GM18873 (cell line): Measurements from ENCODE around the gene CYYR1.

Experiments used
- ATAC-seq: cut with Tn5 transposase; IDR thresholded peaks from one replicate; pipeline ENCODE4 v1.9.1; 2021; ENCODE audit warnings: mild to moderate bottlenecking, moderate library complexity, moderate number of reproducible peaks; ENCODE audit not compliant: unreplicated experiment, low FRiP score

CYYR1 gene

GRCh38 chr21:26555540-26556146, 17.4 kb downstream of the CYYR1 start:
- no peak for ATAC-seq

- no peak for ATAC-seq
These were observed 18.7 kb downstream of the CYYR1 start for GRCh38 chr21:26554365-26554764.

- ATAC-seq: no peak
These were observed 19.2 kb downstream of the CYYR1 start for GRCh38 chr21:26553898-26554297.

GRCh38 chr21:26550326-26550725, 22.8 kb downstream of the CYYR1 start:
- ATAC-seq: no peak

GRCh38 chr21:26546446-26547097, 26.5 kb downstream of the CYYR1 start:
- no peak for ATAC-seq

GRCh38 chr21:26544201-26544775, 28.8 kb downstream of the CYYR1 start:
- ATAC-seq: no peak

- no peak for ATAC-seq
These were observed 32.4 kb downstream of the CYYR1 start for GRCh38 chr21:26540651-26541050.

- no peak for ATAC-seq
These were observed 33.5 kb downstream of the CYYR1 start for GRCh38 chr21:26539566-26539965.

- ATAC-seq: no peak
These were observed 38.6 kb downstream of the CYYR1 start for GRCh38 chr21:26534517-26534916.

- ATAC-seq: no peak
These were observed 40.9 kb downstream of the CYYR1 start for GRCh38 chr21:26532208-26532607.

- ATAC-seq: no peak
These were observed 43.6 kb downstream of the CYYR1 start for GRCh38 chr21:26529526-26529925.

GRCh38 chr21:26528882-26529281, 44.2 kb downstream of the CYYR1 start:
- ATAC-seq: no peak

- ATAC-seq: no peak
These were observed 50.4 kb downstream of the CYYR1 start for GRCh38 chr21:26522704-26523103.

GRCh38 chr21:26519142-26519541, 53.9 kb downstream of the CYYR1 start:
- ATAC-seq: no peak

GRCh38 chr21:26515257-26515656, 57.8 kb downstream of the CYYR1 start:
- no peak for ATAC-seq

- ATAC-seq: no peak
These were observed 59.9 kb downstream of the CYYR1 start for GRCh38 chr21:26513212-26513611.

GRCh38 chr21:26512664-26513063, 60.4 kb downstream of the CYYR1 start:
- no peak for ATAC-seq

- ATAC-seq: no peak
These were observed 64.2 kb downstream of the CYYR1 start for GRCh38 chr21:26508903-26509302.

GRCh38 chr21:26506956-26507355, 66.1 kb downstream of the CYYR1 start:
- no peak for ATAC-seq

- ATAC-seq: no peak
These were observed 67.9 kb downstream of the CYYR1 start for GRCh38 chr21:26505211-26505610.

- ATAC-seq: no peak
These were observed 69.7 kb downstream of the CYYR1 start for GRCh38 chr21:26503414-26503813.

- ATAC-seq: no peak
These were observed 71.5 kb downstream of the CYYR1 start for GRCh38 chr21:26501495-26502021.
